H1 (cell line): ENCODE results near the gene SRSF8.

Experiments used
- CTCF ChIP-seq, 3 experiments: IDR thresholded peaks; 1 replicate in 2 of 3; 2 replicates in 1 of 3; pipeline versions ENCODE4 v1.5.1 to v1.6.1; 2011; ENCODE audit warnings: low read length in 3 of 3, mild to moderate bottlenecking in 3 of 3, inconsistent platforms in 2 of 3, low read depth in 1 of 3, moderate library complexity in 1 of 3; ENCODE audit not compliant: insufficient read depth in 1 of 3; ENCODE audit errors: control extremely low read depth in 1 of 3
- JUN ChIP-seq: IDR thresholded peaks from 2 replicates; pipeline ENCODE4 v1.6.1; 2011; ENCODE audit warnings: low read depth, mild to moderate bottlenecking, improper control_type of control experiment, low read length
- POLR2AphosphoS5 ChIP-seq: IDR thresholded peaks from 2 replicates; pipeline ENCODE4 v1.6.1; 2011; ENCODE audit warnings: low read depth, low read length
- TEAD4 ChIP-seq: IDR thresholded peaks from 2 replicates; pipeline ENCODE4 v1.6.1; 2012; ENCODE audit warnings: low read depth, low read length, inconsistent platforms, mixed read lengths

GRCh38 chr11:95095858-95096587 lies 29.3 kb downstream of the SRSF8 start:
- TF ChIP-seq CTCF (IDR thresholded peaks at IDR 0.05; ENCODE audit: control extremely low read depth in 1 of 3, insufficient read depth in 1 of 3, low read depth in 1 of 3, low read length in 3 of 3) = no peak
- TF ChIP-seq POLR2AphosphoS5 = no peak
- TF ChIP-seq TEAD4 = no peak
- no peak for TF ChIP-seq JUN
